Aorta (tissue), 5 donors: ENCODE data around the gene PRPF8. TPM values are rescaled to one million over a fixed set of nuclear protein-coding genes. Genes with fewer than 3 reads are reported as not detected.

Source experiments
- ATAC-seq: fragments of 200-7000 bp; cut with Tn5 transposase; one replicate; pipeline ENCODE4 v1.9.1; 2022; ENCODE audit warnings: moderate library complexity; ENCODE audit not compliant: low FRiP score
- DNase-seq, 2 donors: peaks; one replicate each; pipeline ENCODE4 v3.0.0-alpha.2; 2020
- H3K27ac ChIP-seq, 2 donors: one replicate each; pipeline ENCODE4 v1.5.1; 2013; ENCODE audit warnings: low read length in 2 of 2, mild to moderate bottlenecking in 2 of 2, moderate library complexity in 2 of 2, control low read depth in 1 of 2, inconsistent platforms in 1 of 2, low read depth in 1 of 2
- H3K27me3 ChIP-seq, 2 donors: one replicate each; pipeline ENCODE4 v1.6.1; 2013; ENCODE audit warnings: control low read depth in 1 of 2, low read length in 1 of 2, mild to moderate bottlenecking in 1 of 2, moderate library complexity in 1 of 2; ENCODE audit not compliant: insufficient read depth in 2 of 2, control insufficient read depth in 1 of 2
- H3K36me3 ChIP-seq, 2 donors: one replicate each; pipeline ENCODE4 v1.6.1; 2013; ENCODE audit warnings: control low read depth in 1 of 2, low read length in 1 of 2, mild to moderate bottlenecking in 1 of 2; ENCODE audit not compliant: insufficient read depth in 2 of 2, control insufficient read depth in 1 of 2
- H3K4me1 ChIP-seq, 2 donors: one replicate each; pipeline ENCODE4 v1.6.1; 2013; ENCODE audit warnings: low read length in 2 of 2, control low read depth in 1 of 2, mild to moderate bottlenecking in 1 of 2, moderate library complexity in 1 of 2; ENCODE audit not compliant: insufficient read depth in 2 of 2, control insufficient read depth in 1 of 2
- H3K4me3 ChIP-seq, 2 donors: one replicate each; pipeline ENCODE4 v1.5.1; 2013; ENCODE audit warnings: low read length in 2 of 2, control low read depth in 1 of 2, mild to moderate bottlenecking in 1 of 2
- H3K9me3 ChIP-seq: one replicate; pipeline ENCODE4 v1.6.1; 2013; ENCODE audit warnings: mild to moderate bottlenecking, low read length; ENCODE audit not compliant: control insufficient read depth
- WGBS, 2 donors: extraction: QIAGEN DNeasy Blood & Tissue Kit; methylation state at CpG; one replicate each; pipeline ENCODE4 v1.1.7; 2013; 5-methylcytosine and 5-hydroxymethylcytosine counted together
- intact Hi-C, 2 donors: fragments of 100-400 bp; cut with DNase I; formaldehyde crosslinking; loops; one replicate each; pipeline versions ENCODE4 v1.14.2 to v1.15.0; 2022
- polyA plus RNA-seq, 2 donors: library from polyadenylated mRNA; stranded (reverse); fragments of 200-250 nt; gene quantifications; one replicate each; pipeline ENCODE4 v1.2.3, GENCODE V29; 2013
- total RNA-seq, 2 donors: library from RNA; stranded (reverse); fragmentation: NEBNext Ultra II Directional; extraction: Animal tissue kit (Norgen Biotek cat#: 25700); gene quantifications; one replicate each; pipeline ENCODE4 v1.2.1, GENCODE V29; 2021
- donor health status: healthy with polysubstance abuse.
- donor health status: Bipolar disorder and iron deficiency.
- donor health status: DM: no; HTN: no; CAD: no.
- donor health status: DM: no; HTN: no; CAD: no.
- donor health status: DM: yes; HTN: yes; CAD: no.

Gene PRPF8
- total and polyA plus RNA-seq, 4 donors: 14.7 to 235 (median 136) TPM

- Histone ChIP-seq H3K4me3 (no peak overlapping the region), H3K27me3 (no peaks in the 10 kb centered on the region), H3K9me3 (no peaks in the 10 kb centered on the region), H3K27ac (no peak overlapping the region), H3K4me1 (no peaks in the 10 kb centered on the region), H3K36me3 (peaks cover 0 to 7% of the 10 kb centered on the region in 2 donors)
- ATAC-seq (no peak), DNase-seq (no peak)
- intact Hi-C loops: no loop called here
- WGBS, 2 donors: 89 to 92% methylated on average over 11 to 13 of the region's 13 CpGs
Observed at GRCh38 chr17:1646199-1646875, 38.3 kb downstream of the PRPF8 start.

GRCh38 chr17:1645207-1646171 lies 39.2 kb downstream of the PRPF8 start, which contains the start of gene SCARF1:
SCARF1 (minus strand) TSS chr17:1645732; CDS start chr17:1645697, 35 bp downstream.
- intact Hi-C loops: no loop called here
- no peaks in the 10 kb centered on the region for H3K9me3 ChIP-seq
- DNase-seq (peak; percentile 79 to 80), ATAC-seq (no peak)
- H3K27me3 ChIP-seq: no peaks in the 10 kb centered on the region
- no peak within 1 kb of the TSS for H3K27ac ChIP-seq
- no peak within 1 kb of the TSS for H3K4me3 ChIP-seq
- no peaks in the 10 kb centered on the region for H3K4me1 ChIP-seq
- WGBS, 2 donors: 85 to 89% methylated on average over 25 of the region's 25 CpGs
- no peaks in the 10 kb centered on the region for H3K36me3 ChIP-seq

- Histone ChIP-seq H3K4me1 (no peaks in the 10 kb centered on the region), H3K4me3 (no peak overlapping the region), H3K27ac (no peak overlapping the region), H3K27me3 (no peaks in the 10 kb centered on the region), H3K36me3 (no peaks in the 10 kb centered on the region), H3K9me3 (no peaks in the 10 kb centered on the region)
- ATAC-seq (no peak), DNase-seq (peak in 1 of 2 donors; percentile 73)
- intact Hi-C loops: no loop called here
- WGBS, 2 donors: 88 to 90% methylated on average over 15 of the region's 15 CpGs
Observed at GRCh38 chr17:1644493-1645206, 40.0 kb downstream of the PRPF8 start.

- no peaks in the 10 kb centered on the region for H3K9me3 ChIP-seq
- H3K4me1 ChIP-seq: no peaks in the 10 kb centered on the region
- no peak for DNase-seq
- H3K27ac ChIP-seq: no peak overlapping the region
- no peak for ATAC-seq
- no peaks in the 10 kb centered on the region for H3K36me3 ChIP-seq
- WGBS, 2 donors: 32 to 34% methylated on average over 13 of the region's 13 CpGs
- H3K4me3 ChIP-seq: peak overlapping the region in 1 of 2 donors; percentile 4
- intact Hi-C loops: no loop called here
- no peaks in the 10 kb centered on the region for H3K27me3 ChIP-seq
Observed at GRCh38 chr17:1643999-1644492, 40.6 kb downstream of the PRPF8 start.

GRCh38 chr17:1643293-1643998 lies 41.2 kb downstream of the PRPF8 start:
- Histone ChIP-seq H3K27me3 (no peaks in the 10 kb centered on the region), H3K4me3 (peak overlapping the region in 1 of 2 donors; percentile 4), H3K9me3 (no peaks in the 10 kb centered on the region), H3K27ac (no peak overlapping the region), H3K36me3 (no peaks in the 10 kb centered on the region), H3K4me1 (no peaks in the 10 kb centered on the region)
- WGBS, 2 donors: 1 to 2% methylated on average over 59 to 90 of the region's 90 CpGs
- intact Hi-C loops: no loop called here
- DNase-seq (peak in 1 of 2 donors; percentile 82), ATAC-seq (no peak)

GRCh38 chr17:1641065-1641403 lies 43.6 kb downstream of the PRPF8 start:
- intact Hi-C loops: no loop called here
- Histone ChIP-seq H3K4me1 (no peaks in the 10 kb centered on the region), H3K9me3 (no peaks in the 10 kb centered on the region), H3K4me3 (no peak overlapping the region), H3K27ac (no peak overlapping the region), H3K36me3 (no peaks in the 10 kb centered on the region), H3K27me3 (no peaks in the 10 kb centered on the region)
- DNase-seq: no peak
- 82% methylated on average over 12 of the region's 12 CpGs for WGBS, 2 donors
- ATAC-seq: no peak

GRCh38 chr17:1640329-1641064 lies 44.2 kb downstream of the PRPF8 start:
- no peaks in the 10 kb centered on the region for H3K4me1 ChIP-seq
- no peak for ATAC-seq
- H3K27ac ChIP-seq: no peak overlapping the region
- H3K4me3 ChIP-seq: no peak overlapping the region
- no peaks in the 10 kb centered on the region for H3K36me3 ChIP-seq
- no peaks in the 10 kb centered on the region for H3K27me3 ChIP-seq
- 57% methylated on average over 23 of the region's 23 CpGs for WGBS, 2 donors
- DNase-seq: no peak
- H3K9me3 ChIP-seq: no peaks in the 10 kb centered on the region
- intact Hi-C loops: no loop called here
